IPS-18c (cell line): ENCODE data around the gene LRRN1.
"Not testable (repeated sequence)": the region's sequence is repeated elsewhere in the genome, so short reads cannot be mapped to it uniquely, and the experiment has no call there.

Experiments used
- H3K4me3 ChIP-seq: 2 replicates; pipeline ENCODE4 v1.7.0; 2013; ENCODE audit warnings: low read depth, mild to moderate bottlenecking, low read length, moderate library complexity; ENCODE audit not compliant: insufficient read depth
- H3K9me3 ChIP-seq: one replicate; pipeline ENCODE4 v1.6.1; 2013; ENCODE audit warnings: mild to moderate bottlenecking, low read length, moderate library complexity; ENCODE audit not compliant: control insufficient read depth, insufficient read depth

LRRN1 gene

DNA sequence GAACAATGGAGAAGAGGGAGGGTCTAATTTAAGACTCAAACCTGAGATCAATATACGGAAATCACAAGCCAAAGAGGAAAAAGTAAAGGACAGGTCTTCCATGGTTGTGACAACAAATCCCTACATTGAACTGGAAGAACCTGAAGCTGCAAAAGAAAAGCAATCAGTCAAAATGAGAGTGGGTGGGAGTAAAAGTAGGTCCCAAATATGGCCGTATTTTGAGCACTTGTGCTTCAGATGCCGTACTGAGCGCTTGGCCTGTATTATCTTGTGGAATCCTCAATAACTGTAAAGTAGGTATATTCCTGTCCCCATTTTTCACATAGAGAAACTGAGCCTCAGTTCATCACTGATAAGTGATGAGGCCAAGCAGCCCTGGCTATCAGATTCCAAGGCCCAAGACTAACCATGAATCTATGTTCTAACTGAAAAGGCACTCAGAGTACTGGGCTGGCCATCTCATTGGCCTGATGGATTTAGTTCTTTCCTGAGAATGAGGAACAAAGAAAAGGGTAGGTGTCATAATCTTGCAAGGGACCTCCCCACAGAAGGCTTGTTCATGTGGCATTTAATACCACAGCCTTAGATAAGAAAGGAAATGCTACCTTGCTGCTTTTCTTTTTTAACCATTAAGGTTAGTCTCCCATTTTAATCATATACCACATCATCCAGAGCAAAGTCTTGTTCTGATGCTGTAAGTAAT is 52.5 kb downstream of the LRRN1 start:
- Histone ChIP-seq H3K9me3 (no peaks in the 10 kb centered on the region), H3K4me3 (no peak overlapping the region)

DNA sequence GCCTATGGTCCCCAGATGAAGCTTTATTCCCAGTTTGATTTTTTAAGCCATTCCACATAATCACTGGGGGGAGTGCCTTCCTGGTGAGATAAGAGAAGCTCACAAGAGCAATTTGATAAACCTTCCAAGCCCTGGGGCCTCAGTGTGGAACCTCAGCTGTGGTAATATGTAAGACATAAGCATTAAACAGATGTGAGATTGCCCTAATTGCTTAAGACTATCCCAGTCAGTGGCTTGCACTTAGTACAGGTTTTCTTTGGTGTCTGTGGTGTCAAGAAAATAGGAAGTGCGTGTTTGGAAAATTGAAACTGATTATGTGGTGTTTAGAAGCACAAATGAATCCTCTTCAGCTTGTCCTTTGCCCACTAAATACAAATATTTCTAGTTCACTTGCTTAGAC is 54.3 kb downstream of the LRRN1 start:
- Histone ChIP-seq H3K4me3 (no peak overlapping the region), H3K9me3 (no peaks in the 10 kb centered on the region)

DNA sequence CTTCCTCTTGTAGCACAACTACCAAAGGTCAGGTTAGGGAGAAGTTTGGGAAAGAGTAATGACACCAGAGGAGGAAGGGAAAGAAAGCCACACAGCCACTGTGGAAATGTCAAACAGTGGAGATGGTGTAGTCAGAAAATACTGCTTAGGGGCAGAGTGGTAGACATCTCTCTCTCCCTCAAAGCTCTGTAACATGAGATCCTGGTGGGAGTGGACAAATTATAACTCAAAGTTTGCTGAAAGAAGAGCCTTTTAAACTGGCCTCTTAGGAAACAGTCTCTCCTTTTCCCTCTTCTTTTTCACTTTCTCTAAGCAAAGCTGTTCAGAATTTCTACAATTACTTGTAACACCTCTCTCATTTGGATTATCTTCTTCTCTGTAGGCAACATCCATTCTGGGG is 55.8 kb downstream of the LRRN1 start:
- H3K4me3 ChIP-seq, result no peak overlapping the region
- no peaks in the 10 kb centered on the region for H3K9me3 ChIP-seq

DNA sequence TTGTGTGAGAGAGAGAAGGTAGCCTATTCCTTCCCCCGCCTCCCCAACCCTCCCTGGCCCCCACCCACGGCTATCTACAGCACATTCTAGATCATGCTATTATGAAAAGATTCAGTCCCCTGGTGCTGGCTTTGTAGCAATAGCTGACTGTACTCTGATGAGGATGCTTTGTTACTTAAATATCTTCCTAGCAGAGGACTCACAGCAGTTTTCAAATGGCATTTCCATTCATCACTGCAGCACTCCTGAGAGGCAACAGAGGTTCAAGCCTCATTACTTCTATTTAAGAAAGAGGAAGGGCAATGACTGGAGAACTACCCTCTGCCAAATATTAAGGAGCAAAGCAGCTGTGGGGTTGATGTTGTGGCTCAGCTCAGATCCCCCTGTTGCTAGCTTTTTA is 61.0 kb downstream of the LRRN1 start:
- Histone ChIP-seq H3K9me3 (no peaks in the 10 kb centered on the region), H3K4me3 (no peak overlapping the region)

DNA sequence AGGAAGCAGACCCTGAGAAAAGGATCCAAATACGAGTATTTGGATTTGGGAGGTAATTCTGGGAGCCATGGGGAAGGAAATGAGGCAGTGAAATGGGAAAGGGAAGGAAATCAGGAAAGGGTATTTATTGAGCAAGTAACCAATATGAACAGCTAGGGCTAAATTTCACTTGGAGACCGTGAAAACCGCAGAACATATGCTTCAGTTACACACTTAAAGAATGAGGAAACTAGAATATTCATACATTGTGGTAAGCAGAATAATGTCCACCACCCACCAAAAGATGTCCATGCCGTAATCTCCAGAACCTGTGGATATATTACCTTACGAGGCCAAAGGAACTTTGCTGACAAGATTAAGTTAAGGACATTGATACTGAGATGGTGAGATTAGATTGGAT is 63.3 kb downstream of the LRRN1 start:
- no peak overlapping the region for H3K4me3 ChIP-seq
- no peaks in the 10 kb centered on the region for H3K9me3 ChIP-seq

DNA sequence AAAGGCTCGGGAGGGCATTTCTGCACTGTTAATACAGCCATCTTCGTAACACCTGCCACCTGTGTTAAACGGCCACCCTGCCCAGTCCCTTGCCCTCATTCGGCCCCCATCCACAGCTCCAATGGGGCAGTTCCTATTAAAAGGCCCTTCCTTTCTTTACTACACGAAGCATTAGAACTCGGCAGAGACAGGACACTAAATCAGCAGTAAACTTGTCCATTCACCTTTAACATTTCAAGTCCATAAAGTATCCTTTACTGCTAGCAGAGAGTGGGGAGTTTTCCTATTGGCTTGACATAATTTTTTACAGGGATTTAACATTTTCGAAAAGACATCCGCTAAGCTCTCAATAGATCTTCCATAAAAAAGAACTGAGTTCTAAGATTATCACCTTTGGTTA is 76.3 kb downstream of the LRRN1 start:
- no peak overlapping the region for H3K4me3 ChIP-seq
- no peaks in the 10 kb centered on the region for H3K9me3 ChIP-seq

DNA sequence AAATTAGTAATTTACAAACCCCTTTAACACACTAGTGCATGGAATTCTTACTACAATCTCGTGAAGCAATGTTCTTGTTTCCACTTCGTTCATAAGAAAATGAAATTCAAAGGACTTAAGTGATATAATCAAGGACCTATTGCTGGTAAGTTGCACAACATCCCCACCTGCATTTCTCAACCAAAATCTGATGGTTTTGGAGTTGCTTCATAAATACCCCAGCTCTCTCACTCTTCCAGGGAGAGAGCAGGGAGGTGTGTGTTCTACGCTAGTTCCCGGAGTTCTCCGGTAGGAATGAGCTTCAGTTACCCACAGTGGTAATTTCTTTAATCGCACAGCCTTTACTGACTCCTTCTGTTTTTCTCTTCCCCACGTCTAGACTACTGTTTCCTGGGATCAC is 81.8 kb downstream of the LRRN1 start:
- Histone ChIP-seq H3K9me3 (no peaks in the 10 kb centered on the region), H3K4me3 (no peak overlapping the region)

DNA sequence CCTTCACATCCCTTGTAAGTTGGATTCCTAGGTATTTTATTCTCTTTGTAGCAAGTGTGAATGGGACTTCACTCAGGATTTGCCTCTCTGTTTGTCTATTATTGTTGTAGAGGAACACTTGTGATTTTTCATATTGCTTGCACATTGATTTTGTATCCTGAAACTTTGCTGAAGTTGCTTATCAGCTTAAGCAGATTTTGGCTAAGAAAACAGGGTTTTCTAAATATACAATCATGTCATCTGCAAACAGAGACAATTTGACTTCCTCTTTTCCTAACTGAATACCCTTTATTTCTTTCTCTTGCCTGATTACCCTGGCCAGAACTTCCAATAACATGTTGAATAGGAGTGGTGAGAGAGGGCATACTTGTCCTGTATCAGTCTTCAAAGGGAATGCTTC is 88.1 kb downstream of the LRRN1 start:
- not testable (repeated sequence) for H3K9me3 ChIP-seq, H3K4me3 ChIP-seq

DNA sequence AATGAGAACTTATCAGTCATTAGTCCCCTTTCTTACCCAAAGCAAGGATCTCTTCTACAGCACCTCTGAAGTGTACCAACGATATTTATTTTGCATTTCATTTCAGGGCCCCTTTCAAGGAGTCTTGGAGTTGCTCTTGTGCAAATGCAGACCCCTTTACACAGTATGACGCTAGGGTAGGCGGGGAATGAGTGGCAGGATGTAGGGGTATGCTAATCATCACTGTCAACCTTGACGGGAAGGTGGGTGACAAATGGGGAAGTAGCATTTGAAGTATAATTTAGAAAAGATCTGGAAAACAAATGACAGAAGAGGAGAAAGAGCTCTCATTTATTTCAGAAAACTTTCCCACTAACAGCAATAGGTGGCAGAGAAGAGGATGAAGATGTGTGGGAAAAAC is 94.4 kb downstream of the LRRN1 start:
- no peak overlapping the region for H3K4me3 ChIP-seq
- no peaks in the 10 kb centered on the region for H3K9me3 ChIP-seq
